HG03196 (cell line): Measurements from ENCODE around the gene MEIOB.
"Not testable (repeated sequence)": the region's sequence is repeated elsewhere in the genome, so short reads cannot be mapped to it uniquely, and the experiment has no call there.

ENCODE experiments used
- ATAC-seq: cut with Tn5 transposase; IDR thresholded peaks from one replicate; pipeline ENCODE4 v1.9.1; 2021; ENCODE audit not compliant: unreplicated experiment

The MEIOB gene

GRCh38 chr16:1878256-1878655, 6.3 kb upstream of the MEIOB start:
- ATAC-seq: no peak

- no peak for ATAC-seq
Measured at GRCh38 chr16:1877804-1878203, 5.8 kb upstream of the MEIOB start.

- no peak for ATAC-seq
Measured at GRCh38 chr16:1877089-1877488, 5.1 kb upstream of the MEIOB start.

GRCh38 chr16:1876468-1876867, 4.5 kb upstream of the MEIOB start:
- ATAC-seq: no peak

GRCh38 chr16:1876066-1876465, 4.1 kb upstream of the MEIOB start:
- not testable (repeated sequence) for ATAC-seq

- ATAC-seq: no peak
Measured at GRCh38 chr16:1874854-1875253, 2.9 kb upstream of the MEIOB start.

- ATAC-seq: no peak
Measured at GRCh38 chr16:1870365-1871082, 1.4 kb downstream of the MEIOB start.

GRCh38 chr16:1865902-1866690, 5.9 kb downstream of the MEIOB start:
- no peak for ATAC-seq

- ATAC-seq: no peak
Measured at GRCh38 chr16:1863681-1864460, 8.1 kb downstream of the MEIOB start.

GRCh38 chr16:1862394-1862793, 9.6 kb downstream of the MEIOB start:
- no peak for ATAC-seq

GRCh38 chr16:1861730-1862129, 10.2 kb downstream of the MEIOB start:
- ATAC-seq: no peak

- ATAC-seq: no peak
Measured at GRCh38 chr16:1859650-1860049, 12.3 kb downstream of the MEIOB start.

- ATAC-seq: no peak
Measured at GRCh38 chr16:1858189-1858865, 13.6 kb downstream of the MEIOB start.

GRCh38 chr16:1857433-1858097, 14.4 kb downstream of the MEIOB start:
- no peak for ATAC-seq

- no peak for ATAC-seq
Measured at GRCh38 chr16:1851793-1852192, 20.2 kb downstream of the MEIOB start.

GRCh38 chr16:1850981-1851380, 21.0 kb downstream of the MEIOB start:
- no peak for ATAC-seq

GRCh38 chr16:1846416-1846815, 25.5 kb downstream of the MEIOB start:
- no peak for ATAC-seq

- ATAC-seq: no peak
Measured at GRCh38 chr16:1845985-1846384, 26.0 kb downstream of the MEIOB start.

GRCh38 chr16:1839554-1839953, 32.4 kb downstream of the MEIOB start:
- no peak for ATAC-seq

- ATAC-seq: no peak
Measured at GRCh38 chr16:1834096-1834495, 37.9 kb downstream of the MEIOB start.
